ENCODE results near the gene AUTS2.

The AUTS2 gene

GRCh38 chr7:70210200-70210935 lies 612.1 kb downstream of the AUTS2 start:
- DNase-seq (no peak), ATAC-seq (no peak)
- Mint-ChIP-seq H3K27me3 (no peaks in the 10 kb centered on the region), H3K4me3 (no peak overlapping the region), H3K27ac (no peak overlapping the region), H3K36me3 (ENCODE audit: low read depth) (no peaks in the 10 kb centered on the region), H3K9me3 (peaks cover 4% of the 10 kb centered on the region), H3K4me1 (no peaks in the 10 kb centered on the region)

GRCh38 chr7:70210936-70211310 lies 612.6 kb downstream of the AUTS2 start:
- H3K4me1 Mint-ChIP-seq: no peaks in the 10 kb centered on the region
- H3K4me3 Mint-ChIP-seq: no peak overlapping the region
- DNase-seq: no peak
- H3K27ac Mint-ChIP-seq: no peak overlapping the region
- H3K36me3 Mint-ChIP-seq (ENCODE audit: low read depth): no peaks in the 10 kb centered on the region
- no peaks in the 10 kb centered on the region for H3K27me3 Mint-ChIP-seq
- H3K9me3 Mint-ChIP-seq: peaks cover 4% of the 10 kb centered on the region
- ATAC-seq: no peak

DNA sequence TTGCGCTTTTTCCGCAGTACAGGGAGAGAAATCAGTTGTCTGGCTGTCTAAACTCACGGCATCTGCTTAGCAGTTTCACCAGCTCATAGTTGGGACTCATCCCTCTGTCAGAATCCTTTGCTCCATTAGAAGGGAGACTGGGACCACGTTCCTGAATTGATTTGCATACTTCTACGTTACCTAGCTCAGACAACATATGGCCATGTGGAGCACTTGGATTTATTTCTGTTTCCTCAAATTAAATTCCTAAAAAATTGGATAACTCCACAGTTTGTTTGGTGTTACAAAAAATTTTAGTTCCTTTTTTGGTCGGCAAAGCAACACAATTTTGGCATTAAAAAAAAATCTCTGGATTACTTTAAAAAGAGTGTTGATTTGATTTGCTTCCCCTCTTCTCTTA lies 614.0 kb downstream of the AUTS2 start:
- peaks cover 4% of the 10 kb centered on the region for H3K9me3 Mint-ChIP-seq

GRCh38 chr7:70214071-70214470 lies 615.8 kb downstream of the AUTS2 start:
- H3K27me3 Mint-ChIP-seq: no peaks in the 10 kb centered on the region
- no peaks in the 10 kb centered on the region for H3K4me1 Mint-ChIP-seq
- DNase-seq (no peak), ATAC-seq (no peak)
- no peak overlapping the region for H3K4me3 Mint-ChIP-seq
- H3K9me3 Mint-ChIP-seq: peaks cover 4% of the 10 kb centered on the region
- no peak overlapping the region for H3K27ac Mint-ChIP-seq
- no peaks in the 10 kb centered on the region for H3K36me3 Mint-ChIP-seq (ENCODE audit: low read depth)

More for the DNA sequence above, 614.0 kb downstream of the AUTS2 start:
- Mint-ChIP-seq H3K4me1 (no peaks in the 10 kb centered on the region), H3K4me3 (no peak overlapping the region), H3K27me3 (no peaks in the 10 kb centered on the region), H3K36me3 (ENCODE audit: low read depth) (no peaks in the 10 kb centered on the region), H3K27ac (no peak overlapping the region)
- ATAC-seq (no peak), DNase-seq (no peak)

GRCh38 chr7:70215491-70215890 lies 617.2 kb downstream of the AUTS2 start:
- H3K4me1 Mint-ChIP-seq: no peaks in the 10 kb centered on the region
- peaks cover 4% of the 10 kb centered on the region for H3K9me3 Mint-ChIP-seq
- no peak for ATAC-seq
- no peaks in the 10 kb centered on the region for H3K27me3 Mint-ChIP-seq
- no peaks in the 10 kb centered on the region for H3K36me3 Mint-ChIP-seq (ENCODE audit: low read depth)
- DNase-seq: no peak
- no peak overlapping the region for H3K4me3 Mint-ChIP-seq
- H3K27ac Mint-ChIP-seq: no peak overlapping the region

DNA sequence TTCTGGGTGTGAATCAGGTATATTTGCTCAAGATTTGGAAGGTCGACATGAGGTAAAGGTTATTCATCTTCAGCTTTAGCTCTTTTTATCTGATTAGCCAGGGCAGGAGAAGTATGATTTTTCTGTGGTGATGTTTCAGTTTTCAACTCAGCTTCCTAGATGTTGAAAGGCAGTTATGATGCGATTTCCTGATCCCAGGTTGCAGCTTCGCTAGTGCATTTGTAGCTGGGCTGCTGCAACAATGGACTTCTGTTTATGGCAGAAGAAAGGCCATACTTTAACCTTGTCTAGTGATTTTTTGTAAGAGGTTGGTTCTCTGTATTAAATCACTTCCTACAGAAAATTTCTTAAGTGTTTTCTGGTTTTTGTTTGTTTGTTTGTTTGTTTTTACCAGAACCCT lies 619.3 kb downstream of the AUTS2 start:
- no peaks in the 10 kb centered on the region for H3K36me3 Mint-ChIP-seq (ENCODE audit: low read depth)
- H3K4me3 Mint-ChIP-seq: no peak overlapping the region
- H3K9me3 Mint-ChIP-seq: peaks cover 2% of the 10 kb centered on the region
- no peaks in the 10 kb centered on the region for H3K27me3 Mint-ChIP-seq
- ATAC-seq (no peak), DNase-seq (no peak)
- H3K27ac Mint-ChIP-seq: no peak overlapping the region
- H3K4me1 Mint-ChIP-seq: no peaks in the 10 kb centered on the region

- DNase-seq (no peak), ATAC-seq (no peak)
- H3K27me3 Mint-ChIP-seq: no peaks in the 10 kb centered on the region
- H3K36me3 Mint-ChIP-seq (ENCODE audit: low read depth): no peaks in the 10 kb centered on the region
- H3K4me3 Mint-ChIP-seq: no peak overlapping the region
- H3K9me3 Mint-ChIP-seq: no peaks in the 10 kb centered on the region
- H3K4me1 Mint-ChIP-seq: no peaks in the 10 kb centered on the region
- no peak overlapping the region for H3K27ac Mint-ChIP-seq
These were observed 619.7 kb downstream of the AUTS2 start for GRCh38 chr7:70218006-70218405.

DNA sequence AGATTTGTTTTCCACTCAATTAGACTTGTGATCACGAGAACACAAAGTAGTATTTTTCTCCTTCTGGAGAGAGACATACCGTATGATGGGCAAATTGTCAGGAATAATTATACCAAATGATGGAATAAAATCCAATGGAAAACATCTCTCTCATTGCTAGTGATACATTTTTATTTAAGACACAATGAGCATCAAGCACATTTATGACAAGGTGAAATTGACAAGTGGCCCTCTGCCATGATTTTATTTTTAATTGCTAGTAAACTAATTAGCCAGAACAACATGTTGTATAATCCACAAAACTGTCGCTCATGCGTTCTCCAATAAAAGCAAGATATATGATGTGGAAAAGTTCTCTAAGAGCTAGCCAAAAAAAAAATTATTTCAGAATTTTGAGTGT lies 620.8 kb downstream of the AUTS2 start:
- H3K36me3 Mint-ChIP-seq (ENCODE audit: low read depth): no peaks in the 10 kb centered on the region
- H3K4me1 Mint-ChIP-seq: no peaks in the 10 kb centered on the region
- DNase-seq: no peak
- H3K9me3 Mint-ChIP-seq: no peaks in the 10 kb centered on the region
- no peak overlapping the region for H3K4me3 Mint-ChIP-seq
- ATAC-seq: no peak
- H3K27me3 Mint-ChIP-seq: no peaks in the 10 kb centered on the region
- no peak overlapping the region for H3K27ac Mint-ChIP-seq

- H3K36me3 Mint-ChIP-seq (ENCODE audit: low read depth): peaks cover 7% of the 10 kb centered on the region
- no peak for DNase-seq
- no peaks in the 10 kb centered on the region for H3K27me3 Mint-ChIP-seq
These were observed 631.0 kb downstream of the AUTS2 start for GRCh38 chr7:70229242-70229641.

DNA sequence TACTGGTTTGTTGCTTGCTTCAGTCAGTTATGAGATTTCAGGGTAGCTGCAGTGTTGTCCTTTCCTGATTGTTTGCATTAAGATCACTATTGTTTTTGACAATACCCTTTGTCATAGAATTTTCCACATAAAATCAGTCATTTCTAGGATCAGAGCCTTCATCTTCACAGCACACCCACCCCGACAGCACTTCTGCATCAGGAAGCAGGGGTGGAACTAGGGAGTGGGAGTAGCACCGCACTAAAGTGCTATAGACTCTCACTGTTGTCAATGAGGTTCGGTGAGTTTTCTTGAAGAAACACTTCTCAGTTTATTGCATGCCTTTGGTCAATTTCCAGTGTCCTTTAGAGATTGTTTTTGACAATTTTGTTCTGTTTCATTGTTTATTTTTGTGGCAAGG lies 632.5 kb downstream of the AUTS2 start:
- ATAC-seq: no peak
- no peak for DNase-seq
- H3K4me1 Mint-ChIP-seq: no peaks in the 10 kb centered on the region
- H3K4me3 Mint-ChIP-seq: no peak overlapping the region
- peaks cover 7% of the 10 kb centered on the region for H3K36me3 Mint-ChIP-seq (ENCODE audit: low read depth)
- no peak overlapping the region for H3K27ac Mint-ChIP-seq
- H3K9me3 Mint-ChIP-seq: peaks cover 29% of the 10 kb centered on the region
- no peaks in the 10 kb centered on the region for H3K27me3 Mint-ChIP-seq

More at GRCh38 chr7:70229242-70229641, 631.0 kb downstream of the AUTS2 start:
- Mint-ChIP-seq H3K9me3 (peaks cover 29% of the 10 kb centered on the region), H3K27ac (no peak overlapping the region), H3K4me1 (no peaks in the 10 kb centered on the region), H3K4me3 (no peak overlapping the region)
- ATAC-seq: no peak

DNA sequence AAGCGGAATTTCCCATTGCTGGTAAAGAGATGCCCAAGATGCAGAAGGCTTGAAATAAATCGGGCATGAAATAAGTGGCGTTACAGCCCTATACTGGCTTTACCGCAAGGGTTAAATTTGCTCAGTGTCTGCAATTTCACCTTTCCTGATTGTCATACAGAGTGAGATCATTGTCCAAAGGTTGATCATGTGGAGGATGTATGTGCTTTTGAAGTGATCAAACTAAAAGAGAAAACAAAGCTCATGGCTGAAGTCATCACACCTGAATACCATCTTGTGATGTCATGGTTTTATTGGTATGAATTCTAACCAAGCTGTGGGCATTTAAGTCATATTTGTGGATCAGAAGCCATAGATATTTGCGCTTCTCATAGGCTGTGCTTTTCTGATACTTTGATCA lies 635.5 kb downstream of the AUTS2 start:
- Mint-ChIP-seq H3K4me3 (no peak overlapping the region), H3K27ac (no peak overlapping the region), H3K27me3 (no peaks in the 10 kb centered on the region), H3K36me3 (ENCODE audit: low read depth) (peaks cover 7% of the 10 kb centered on the region), H3K9me3 (peaks cover 20% of the 10 kb centered on the region), H3K4me1 (no peaks in the 10 kb centered on the region)
- no peak for DNase-seq
- no peak for ATAC-seq

- no peak for ATAC-seq
- Mint-ChIP-seq H3K4me1 (no peaks in the 10 kb centered on the region), H3K36me3 (ENCODE audit: low read depth) (no peaks in the 10 kb centered on the region), H3K27me3 (no peaks in the 10 kb centered on the region), H3K4me3 (no peak overlapping the region), H3K9me3 (no peaks in the 10 kb centered on the region), H3K27ac (no peak overlapping the region)
- DNase-seq: no peak
These were observed 639.0 kb downstream of the AUTS2 start for GRCh38 chr7:70237256-70237655.

DNA sequence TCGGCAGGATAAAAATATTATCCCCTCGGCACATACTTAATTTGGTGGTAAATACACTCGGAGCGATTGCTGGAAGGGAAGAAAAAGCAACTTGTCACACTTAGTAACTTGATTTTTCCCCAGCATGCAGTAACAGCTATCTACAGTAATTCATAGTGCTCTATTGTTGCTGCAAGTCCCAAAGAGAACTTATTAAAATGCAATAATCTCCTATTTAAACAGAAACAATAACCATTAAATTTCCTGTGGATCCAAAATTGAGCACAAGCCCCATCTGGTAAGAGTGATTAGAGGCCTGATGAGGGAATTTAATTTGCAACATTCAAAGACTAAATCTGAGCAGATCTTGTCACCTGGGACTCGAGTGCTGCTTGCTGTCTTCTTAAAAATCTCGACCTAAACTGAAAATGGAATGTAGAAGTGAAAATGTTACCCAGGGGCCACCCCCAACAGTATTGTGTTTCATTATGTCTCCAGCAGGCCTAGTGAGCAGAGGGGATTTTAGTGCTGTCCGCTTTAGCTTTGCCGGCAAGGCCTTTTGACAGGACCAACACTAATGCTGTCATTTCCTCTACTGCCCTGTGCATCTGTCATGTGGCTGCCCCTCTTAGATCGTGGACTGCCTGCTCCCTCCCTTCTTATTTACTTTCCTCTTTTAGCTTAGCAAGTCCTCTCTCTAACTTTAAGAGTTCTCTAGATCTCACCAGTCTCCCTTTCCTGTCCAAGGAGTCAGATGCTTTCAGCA lies 639.7 kb downstream of the AUTS2 start:
- no peaks in the 10 kb centered on the region for H3K4me1 Mint-ChIP-seq
- H3K27me3 Mint-ChIP-seq: no peaks in the 10 kb centered on the region
- H3K36me3 Mint-ChIP-seq (ENCODE audit: low read depth): no peaks in the 10 kb centered on the region
- H3K9me3 Mint-ChIP-seq: no peaks in the 10 kb centered on the region
- ATAC-seq (peak; percentile 40), DNase-seq (no peak)
- no peak overlapping the region for H3K27ac Mint-ChIP-seq
- no peak overlapping the region for H3K4me3 Mint-ChIP-seq

GRCh38 chr7:70239918-70240317 lies 641.6 kb downstream of the AUTS2 start:
- no peaks in the 10 kb centered on the region for H3K4me1 Mint-ChIP-seq
- H3K4me3 Mint-ChIP-seq: no peak overlapping the region
- no peak for ATAC-seq
- no peaks in the 10 kb centered on the region for H3K36me3 Mint-ChIP-seq (ENCODE audit: low read depth)
- no peaks in the 10 kb centered on the region for H3K27me3 Mint-ChIP-seq
- H3K9me3 Mint-ChIP-seq: no peaks in the 10 kb centered on the region
- no peak overlapping the region for H3K27ac Mint-ChIP-seq
- DNase-seq: no peak

DNA sequence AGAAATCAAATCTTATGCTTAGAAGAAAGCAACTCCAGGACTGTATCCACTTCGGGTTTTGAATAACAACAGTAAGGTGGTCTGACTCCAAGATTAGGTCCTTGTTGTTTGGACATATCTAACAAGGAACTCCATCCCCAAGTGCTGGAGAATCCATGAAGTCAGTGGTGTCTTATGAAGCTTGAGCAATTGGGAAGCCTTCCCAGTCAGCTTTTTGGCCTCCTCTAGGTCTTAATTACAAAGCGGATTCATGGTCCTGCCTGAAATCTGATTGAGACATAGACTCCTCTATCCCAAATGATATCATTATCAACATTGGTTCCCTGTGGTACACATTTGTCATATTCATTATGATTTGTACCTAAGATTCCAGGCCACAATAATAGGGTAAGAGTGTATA lies 642.6 kb downstream of the AUTS2 start:
- DNase-seq (no peak), ATAC-seq (no peak)
- H3K4me1 Mint-ChIP-seq: no peaks in the 10 kb centered on the region
- no peaks in the 10 kb centered on the region for H3K27me3 Mint-ChIP-seq
- no peaks in the 10 kb centered on the region for H3K9me3 Mint-ChIP-seq
- no peak overlapping the region for H3K27ac Mint-ChIP-seq
- no peaks in the 10 kb centered on the region for H3K36me3 Mint-ChIP-seq (ENCODE audit: low read depth)
- H3K4me3 Mint-ChIP-seq: no peak overlapping the region
